ENCODE data around the gene DENND1B.
"Not testable (repeated sequence)": the region's sequence is repeated elsewhere in the genome, so short reads cannot be mapped to it uniquely, and the experiment has no call there.

DENND1B gene

DNA sequence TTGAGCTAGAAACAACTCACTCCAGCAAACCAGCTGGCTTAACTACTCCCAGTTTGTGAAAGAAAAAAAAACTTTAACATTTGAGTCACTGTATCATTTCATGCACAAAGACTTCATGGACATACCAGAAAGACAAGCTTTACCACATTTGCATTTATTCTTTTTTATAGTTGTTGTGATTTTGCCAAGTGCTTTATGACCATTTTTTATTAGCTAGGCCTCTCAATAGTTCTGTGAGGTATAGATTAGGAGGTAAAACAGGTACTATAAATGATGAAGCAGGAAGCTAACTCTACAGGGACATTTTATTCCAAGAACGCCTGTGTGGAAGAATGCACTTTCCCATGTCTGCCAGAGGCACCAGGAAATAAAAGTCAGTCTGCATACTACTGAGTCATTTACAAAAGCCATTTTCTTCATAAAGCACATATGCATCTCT lies 8.2 kb upstream of the DENND1B start:
- no peak for DNase-seq (ENCODE audit: low read depth)

DNA sequence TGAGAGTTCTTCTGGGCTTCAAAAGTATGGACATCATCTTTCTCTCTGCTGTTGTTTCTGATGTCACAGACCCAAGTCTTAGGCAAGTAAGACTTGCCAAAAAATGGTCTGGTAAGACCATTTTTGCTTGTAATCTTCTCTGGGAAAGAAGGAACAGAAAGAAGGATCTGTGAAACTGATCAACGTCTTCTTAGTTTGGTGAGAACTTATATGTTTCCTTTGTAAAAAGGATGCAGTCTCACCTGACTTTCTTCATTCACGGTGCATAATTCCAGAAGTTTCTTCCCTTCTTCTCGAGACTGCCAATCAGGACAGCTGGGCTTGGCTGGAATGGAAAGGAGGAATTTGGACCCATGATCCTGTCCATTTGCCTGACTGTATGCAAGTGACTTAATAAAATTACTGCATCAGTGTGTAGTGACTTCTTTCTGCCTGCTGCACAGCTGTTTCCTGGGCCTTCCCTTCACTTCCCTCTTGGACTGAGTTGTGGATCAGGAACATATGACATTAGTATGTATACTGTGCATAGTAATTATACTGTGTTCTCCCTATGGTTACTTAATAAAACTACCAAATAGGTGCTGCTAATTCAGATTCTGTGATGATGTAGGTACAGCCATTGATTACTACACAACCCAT lies 7.6 kb upstream of the DENND1B start:
- DNase-seq (ENCODE audit: low read depth) = no peak

DNA sequence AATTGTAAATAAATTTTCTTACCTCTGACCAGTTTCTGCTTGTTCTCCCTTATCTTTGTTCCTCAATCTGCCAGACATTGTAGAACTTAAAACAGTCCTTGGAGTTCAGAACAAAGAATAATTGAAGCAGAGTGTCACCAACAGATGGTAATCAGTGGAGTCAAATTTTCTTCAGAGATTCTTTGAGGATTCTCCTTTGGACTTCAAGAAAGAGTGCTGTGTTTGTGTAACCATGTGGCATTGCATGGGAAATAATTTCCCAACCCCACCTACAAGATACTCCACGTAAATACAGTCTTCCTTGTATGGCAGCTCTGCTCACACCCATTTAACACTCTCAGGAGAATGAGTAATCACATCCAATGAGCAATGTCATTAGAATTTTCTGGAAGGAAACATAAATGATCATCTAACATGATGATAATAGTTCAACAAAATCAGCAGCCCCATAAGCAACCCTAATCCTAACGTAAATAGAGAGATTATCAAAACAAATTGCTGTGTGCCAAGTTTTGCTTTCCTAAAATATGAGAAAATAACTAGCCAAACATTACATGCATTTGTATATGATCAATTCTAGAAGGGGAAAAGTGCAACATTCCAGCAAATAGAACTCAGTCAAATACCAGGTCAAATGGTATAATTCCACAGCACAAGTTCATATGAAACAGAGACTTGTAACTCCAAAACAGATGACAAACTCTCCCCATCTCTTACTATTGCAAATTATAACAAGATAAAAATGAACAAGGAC lies 6.9 kb upstream of the DENND1B start:
- DNase-seq (ENCODE audit: low read depth) = no peak

DNA sequence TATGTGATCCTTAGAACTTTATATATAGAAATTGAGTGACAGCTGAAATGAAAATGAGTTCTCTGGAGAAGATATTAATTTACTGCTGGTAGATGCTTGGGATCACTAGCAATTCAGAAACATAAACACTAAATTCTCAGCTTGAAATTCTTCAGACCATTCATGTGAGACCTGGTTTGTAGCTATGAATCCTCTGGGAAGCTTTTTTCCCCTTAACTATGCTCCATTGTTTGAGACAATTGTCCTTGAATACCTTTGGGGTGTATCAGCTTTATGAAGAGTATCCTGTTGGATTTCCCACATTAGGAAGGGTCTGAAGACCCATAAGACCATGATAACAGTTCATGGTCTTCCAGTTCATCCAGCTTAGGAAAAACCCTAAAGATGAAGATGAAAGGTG lies 4.6 kb upstream of the DENND1B start:
- DNase-seq (ENCODE audit: low read depth) = no peak

DNA sequence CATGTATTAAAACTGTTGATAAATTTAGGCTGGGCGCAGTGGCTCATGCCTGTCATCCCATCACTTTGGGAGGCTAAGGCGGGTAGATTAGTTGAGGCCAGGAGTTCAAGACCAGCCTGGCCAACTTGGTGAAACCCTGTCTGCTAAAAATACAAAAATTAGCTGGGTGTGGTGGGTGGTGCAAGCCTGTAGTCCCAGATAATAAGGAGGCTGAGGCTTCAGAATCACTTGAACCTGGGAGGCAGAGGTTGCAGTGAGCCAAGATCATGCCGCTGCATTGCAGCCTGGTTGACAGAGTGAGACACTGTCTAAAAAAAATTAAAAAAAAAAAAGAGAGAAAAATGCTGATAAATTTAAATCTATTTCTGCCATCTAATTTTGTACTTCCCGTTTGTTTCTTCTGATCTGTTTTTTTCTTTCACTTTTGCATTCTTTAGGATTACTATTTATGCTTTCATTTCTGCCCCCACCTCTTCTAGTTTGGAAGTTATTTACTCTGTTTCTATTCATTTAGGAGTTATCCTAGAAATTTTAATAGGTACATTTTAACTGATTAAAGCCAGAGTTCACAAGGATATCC lies 3.2 kb upstream of the DENND1B start:
- DNase-seq (ENCODE audit: low read depth) = no peak

DNA sequence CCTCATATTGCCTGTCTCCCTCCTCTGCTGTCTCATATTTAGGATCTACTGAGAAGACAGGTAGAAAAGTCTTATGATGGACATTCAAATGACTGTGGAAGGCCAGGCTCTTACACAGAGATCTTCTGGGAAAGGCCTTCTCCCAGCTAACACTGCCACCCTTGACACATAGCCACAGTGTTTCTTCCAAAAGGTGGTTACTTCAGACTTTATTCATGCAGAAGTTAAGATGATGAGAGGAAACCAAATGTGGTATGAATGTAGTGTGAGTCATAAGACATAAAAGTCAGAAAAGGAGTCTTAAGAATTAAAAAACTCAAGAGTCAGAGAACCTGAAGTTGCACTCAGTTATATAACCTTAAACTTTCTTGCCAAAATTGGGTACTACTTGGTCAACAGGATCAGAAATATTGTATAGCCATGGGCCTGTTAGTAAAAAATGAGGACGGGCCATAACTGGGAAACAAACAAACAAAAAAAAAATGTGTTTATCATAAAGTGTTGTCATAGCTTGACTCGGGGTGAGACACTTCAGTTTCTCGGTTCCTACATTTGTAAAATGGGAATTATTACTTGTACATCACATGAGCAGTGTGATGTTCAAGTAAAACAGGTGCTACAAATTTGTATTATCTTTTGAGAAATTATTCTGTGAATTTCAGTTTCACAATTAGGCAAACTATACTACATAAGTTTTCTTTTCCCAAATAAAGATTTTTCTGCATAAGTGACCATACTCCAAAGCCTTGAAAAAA lies 1.2 kb upstream of the DENND1B start:
- no peak for DNase-seq (ENCODE audit: low read depth)

DNA sequence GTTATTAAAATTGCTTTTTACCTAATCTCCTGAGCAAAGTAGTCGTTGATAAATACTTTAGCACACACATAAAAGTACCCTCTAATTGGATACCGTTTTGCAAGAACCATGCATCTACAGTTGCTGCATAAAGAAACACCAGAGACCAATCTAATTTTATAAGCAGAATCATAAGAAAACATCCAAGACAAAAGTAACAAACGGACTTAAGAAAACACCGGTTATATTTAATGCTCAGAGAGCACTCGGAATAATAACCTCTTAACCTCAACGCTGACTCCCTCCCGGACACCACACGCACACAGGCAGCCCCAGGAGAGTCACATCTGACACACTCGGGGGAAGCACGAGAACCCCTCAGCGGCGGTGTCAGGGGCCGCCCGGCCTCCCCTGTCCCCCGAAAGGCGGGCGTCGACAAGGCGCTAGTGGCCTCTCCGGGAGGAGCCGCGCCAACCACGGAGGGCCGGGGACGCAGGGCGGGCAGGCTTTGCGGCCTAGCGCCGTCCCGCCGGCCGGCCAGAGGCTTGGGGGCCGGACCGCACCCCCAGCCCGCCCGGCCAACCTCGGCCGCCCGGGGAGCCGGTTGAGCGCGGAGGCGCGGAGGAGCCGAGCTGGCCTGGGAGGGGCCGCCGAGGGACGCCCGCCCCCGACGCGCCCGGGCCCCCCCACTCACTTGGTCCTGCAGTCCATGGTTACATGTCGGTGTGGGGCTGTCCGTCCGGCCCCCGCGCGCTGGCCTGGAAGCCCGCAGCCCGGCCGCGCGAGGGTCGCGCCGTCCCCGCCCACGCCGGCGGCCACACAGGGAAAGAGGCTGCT lies 606 bp downstream of the DENND1B start:
- no peak for DNase-seq (ENCODE audit: low read depth)

DNA sequence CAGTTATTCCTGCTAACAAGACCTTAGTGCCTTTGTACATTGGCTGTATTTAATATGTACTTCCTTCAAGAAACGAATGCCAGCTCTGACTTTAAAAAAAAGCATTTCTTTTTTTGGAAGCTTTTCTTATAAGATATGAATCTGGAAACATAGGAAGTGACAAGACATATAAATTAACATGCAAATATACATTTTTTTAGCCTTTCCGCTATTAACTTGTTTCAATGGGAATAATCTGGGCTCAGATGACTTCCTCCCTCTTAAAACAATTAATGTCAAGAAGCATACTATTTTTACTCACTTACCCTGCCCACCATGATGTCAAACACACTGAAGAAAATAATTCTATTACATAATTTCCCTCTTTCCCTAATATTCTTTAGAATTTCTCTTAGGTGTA lies 1.4 kb downstream of the DENND1B start:
- DNase-seq (ENCODE audit: low read depth) = no peak

DNA sequence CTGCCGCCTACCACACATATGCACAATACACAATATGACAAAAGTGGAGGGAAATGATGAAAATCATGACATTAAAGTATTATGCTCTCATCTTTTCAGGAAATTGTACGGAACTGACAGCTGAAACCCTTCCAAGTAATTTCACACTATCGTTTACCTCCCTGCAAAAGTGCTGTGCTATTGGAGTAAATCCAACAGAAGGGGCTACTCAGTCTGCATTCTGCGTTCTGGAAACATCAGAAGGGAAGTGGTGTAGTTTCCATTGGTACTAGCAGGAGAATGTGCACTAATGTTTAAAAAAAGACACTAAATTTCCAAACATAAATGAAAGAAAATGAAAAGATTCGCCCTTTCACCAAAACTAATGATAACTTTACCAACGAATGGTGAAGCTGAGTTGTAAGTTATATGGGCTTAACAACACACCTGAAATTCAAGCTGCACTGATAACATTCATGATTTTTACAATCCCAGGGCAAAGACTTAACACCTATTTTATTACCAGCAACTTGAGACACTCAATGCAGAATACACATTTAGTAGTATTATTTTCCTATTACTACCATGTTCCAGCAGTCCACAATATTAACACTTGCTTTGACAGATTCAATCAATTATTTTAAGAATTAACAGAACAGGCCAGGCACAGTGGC lies 3.2 kb downstream of the DENND1B start:
- no peak for DNase-seq (ENCODE audit: low read depth)

DNA sequence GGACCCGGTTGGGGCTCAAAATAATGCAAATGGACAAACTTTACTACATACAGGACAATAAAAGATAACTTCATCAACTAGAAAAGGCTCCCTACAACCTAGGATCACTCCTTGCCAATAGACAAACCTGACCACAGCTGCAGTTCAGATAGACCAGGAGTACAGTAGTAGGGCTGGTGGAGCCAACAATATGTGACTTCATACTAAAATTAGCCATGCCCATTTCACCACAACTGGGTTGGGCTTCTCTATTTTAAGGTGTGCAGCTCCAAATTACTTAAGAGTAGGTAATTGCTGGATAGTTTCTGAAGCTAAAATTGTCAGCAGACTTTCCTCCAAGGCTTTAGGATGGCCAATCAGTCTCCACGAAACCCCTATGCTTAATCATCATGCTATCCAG lies 3.9 kb downstream of the DENND1B start:
- DNase-seq (ENCODE audit: low read depth) = no peak

DNA sequence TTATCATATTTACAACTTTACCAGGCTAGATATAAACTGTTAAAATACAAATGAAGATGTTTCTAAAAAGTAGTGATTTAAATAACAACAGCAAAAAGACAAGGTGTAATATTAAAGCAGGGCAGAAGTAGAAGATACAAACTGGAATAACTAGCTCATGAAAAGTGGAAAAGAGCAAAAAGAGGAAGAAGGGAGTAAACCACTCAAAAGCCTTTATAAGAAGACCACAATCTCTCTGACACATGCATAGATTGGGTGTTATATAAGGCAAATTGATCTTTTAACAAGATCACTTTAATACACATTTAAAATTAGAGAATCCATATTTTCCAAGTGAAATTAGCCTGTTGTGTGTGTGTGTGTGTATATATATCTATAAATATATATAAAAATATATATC lies 5.0 kb downstream of the DENND1B start:
- no peak for DNase-seq (ENCODE audit: low read depth)

DNA sequence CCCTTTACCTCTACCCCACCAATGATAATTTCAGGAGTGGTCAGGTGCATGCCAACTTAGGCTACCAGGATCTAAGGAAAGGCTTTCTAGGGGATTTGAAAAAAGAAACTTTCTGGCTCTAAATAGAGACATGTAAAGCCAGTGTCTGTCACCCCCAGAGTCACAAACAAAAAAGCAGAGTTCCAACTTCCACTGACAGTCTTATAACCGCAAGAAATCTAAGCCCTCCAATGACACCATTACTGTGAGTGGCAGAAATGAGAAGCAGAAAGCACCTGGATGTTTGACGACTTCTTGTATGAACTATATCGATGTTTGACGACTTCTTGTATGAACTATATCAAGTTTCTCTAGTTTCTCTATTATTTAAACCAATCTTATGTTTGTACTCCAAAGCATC lies 6.0 kb downstream of the DENND1B start:
- DNase-seq (ENCODE audit: low read depth) = no peak

DNA sequence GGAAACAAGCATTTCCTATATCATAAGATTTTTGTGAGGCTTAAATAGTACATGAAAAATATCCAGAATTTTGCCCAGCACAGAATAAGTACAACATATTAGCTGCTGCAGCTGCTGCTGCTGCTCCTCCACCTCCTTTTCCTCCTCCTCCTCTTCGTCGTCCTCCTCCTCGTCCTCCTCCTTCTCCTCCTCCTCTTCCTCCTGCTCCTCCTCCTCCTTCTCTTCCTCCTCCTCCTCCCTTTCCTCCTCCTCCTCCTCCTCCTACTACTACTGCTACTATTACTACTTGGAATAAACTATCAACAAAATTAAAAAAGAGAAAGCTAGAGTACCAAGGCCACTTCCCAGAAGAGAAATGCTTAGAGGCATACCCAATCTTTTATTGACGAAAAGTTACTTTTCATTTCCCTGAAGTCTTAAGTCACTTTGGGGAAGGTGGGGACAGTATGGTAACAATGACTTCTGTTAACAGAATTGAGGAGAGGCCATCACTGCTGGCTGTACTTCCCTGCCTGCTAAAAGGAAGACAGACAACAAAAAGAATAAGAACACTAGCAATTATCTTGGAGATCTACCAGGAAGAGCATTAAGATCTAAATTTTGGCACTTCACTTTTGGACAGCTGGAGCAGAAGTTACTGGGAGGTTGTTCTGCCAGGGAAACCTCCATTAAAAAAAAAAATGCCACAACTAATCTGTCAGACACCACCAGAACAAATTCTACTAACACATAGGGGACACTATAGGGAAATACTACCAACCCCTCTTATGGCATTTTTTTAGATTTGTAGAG lies 7.1 kb downstream of the DENND1B start:
- DNase-seq (ENCODE audit: low read depth) = no peak

DNA sequence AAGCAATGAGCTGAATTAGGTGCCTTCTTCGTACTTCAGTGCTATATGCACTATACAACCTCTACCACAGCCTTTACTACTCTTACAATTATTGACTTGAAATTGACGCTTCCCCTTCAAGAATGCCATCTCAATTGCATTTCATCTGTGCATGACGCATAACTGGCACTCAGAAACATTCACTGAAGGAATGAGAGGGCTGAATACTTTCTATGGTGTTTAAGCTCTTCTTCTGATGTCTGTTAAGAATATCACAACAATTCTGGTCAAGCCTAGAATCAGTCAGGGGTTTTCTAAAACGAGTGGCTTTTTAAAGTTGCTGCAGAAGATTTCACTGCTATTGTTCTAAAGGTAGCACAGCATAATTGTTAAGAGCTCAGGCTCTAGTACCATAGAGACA lies 11.5 kb downstream of the DENND1B start:
- DNase-seq (ENCODE audit: low read depth) = no peak

DNA sequence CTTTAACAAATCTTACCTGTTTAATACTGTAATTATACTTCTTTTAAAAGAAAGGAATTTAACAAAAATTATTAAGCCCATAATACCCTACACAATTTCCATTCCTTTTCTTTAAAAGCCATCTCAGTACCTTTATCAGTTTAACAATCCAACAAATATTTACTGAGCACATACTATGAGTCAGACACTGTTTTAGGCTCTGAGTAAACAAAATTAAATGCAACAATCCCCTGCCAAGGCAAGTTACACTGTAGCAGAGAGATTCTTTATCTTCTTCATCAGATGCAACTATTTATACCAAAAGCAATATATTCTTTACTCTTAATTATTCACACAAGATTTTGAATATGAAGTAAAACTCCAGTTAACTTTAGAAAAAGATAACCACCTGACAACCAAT lies 12.0 kb downstream of the DENND1B start:
- no peak for DNase-seq (ENCODE audit: low read depth)

DNA sequence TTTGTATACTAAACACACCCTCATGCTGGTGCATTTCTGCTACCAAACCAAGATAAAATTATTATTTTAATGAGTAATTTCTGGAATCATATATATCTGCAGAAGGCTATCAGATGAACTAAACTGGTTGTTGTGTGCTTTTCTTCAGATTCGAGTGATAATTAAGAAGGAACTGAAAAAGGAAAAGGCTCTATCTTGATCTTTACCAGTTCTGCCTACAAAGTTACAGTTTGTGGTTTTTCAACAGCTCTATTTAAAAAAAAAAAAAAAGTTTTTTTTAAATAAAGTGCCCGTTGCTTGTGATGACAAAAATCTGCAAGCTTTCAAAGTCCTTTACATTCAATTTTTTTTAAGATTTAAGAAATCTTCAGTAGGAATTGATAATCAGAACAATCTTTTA lies 13.6 kb downstream of the DENND1B start:
- DNase-seq (ENCODE audit: low read depth) = no peak

DNA sequence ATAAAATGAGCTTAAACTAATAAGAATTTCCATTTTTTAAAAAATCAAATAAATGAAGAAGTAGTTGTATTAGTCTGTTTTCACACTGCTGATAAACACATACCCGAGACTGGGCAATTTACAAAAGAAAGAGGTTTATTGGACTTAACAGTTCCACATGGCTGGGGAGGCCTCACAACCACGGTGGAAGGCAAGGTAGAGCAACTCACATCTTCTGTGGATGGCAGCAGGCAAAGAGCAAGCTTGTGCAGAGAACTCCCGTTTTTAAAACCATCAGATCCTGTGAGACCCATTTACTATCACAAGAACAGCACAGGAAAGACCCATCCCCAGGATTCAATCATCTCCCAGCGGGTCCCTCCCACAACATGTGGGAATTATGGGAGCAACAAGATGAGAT lies 19.7 kb downstream of the DENND1B start:
- DNase-seq (ENCODE audit: low read depth) = not testable (repeated sequence)

DNA sequence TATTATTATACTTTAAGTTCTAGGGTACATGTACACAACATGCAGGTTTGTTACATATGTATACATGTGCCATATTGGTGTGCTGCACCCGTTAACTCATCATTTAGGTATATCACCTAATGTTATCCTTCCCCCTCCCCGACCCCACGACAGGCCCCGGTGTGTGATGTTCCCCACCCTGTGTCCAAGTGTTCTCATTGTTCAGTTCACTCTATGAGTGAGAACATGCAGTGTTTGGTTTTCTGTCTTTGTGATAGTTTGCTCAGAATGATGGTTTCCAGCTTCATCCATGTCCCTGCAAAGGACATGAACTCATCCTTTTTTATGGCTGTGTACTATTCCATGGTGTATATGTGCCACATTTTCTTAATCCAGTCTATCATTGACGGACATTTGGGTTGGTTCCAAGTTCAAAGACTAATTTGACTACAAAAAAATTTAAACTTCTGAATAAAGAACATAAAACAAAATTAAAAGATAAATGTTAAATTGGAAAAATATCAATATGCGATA lies 22.6 kb downstream of the DENND1B start:
- DNase-seq (ENCODE audit: low read depth) = not testable (repeated sequence)

DNA sequence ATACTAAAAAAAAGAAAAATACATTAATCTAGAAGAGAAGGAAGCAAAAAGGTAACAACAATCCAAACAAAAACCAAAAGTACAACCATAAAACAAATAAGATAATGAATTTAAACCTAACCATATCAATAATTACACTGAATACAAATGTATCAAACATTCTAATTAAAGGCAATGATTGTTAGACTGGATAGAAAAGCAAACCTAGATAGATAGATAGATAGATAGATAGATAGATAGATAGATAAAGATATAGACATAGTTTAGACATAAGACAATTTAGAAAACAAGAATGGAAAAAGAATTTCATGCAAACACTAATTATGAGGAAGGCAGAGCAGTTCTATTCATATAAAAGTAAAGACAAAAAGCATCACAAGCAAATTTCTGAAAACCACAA lies 24.9 kb downstream of the DENND1B start:
- no peak for DNase-seq (ENCODE audit: low read depth)

DNA sequence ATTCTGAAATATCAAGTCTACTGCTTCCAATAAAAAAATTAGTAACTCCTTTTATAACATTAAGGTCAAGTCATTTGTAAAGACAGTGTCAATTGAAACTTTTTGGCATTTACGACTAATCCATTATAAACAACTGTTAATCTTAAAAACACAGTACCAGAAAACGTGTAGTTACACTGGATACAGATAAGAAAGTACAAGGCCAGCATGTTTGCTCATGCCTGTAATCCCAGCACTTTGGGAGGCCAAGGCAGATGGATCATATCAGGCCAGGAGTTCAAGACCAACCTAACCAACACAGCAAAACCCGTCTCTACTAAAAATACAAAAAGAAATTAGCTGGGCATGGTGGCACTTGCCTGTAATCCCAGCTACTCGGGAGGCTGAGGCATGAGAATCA lies 29.4 kb downstream of the DENND1B start:
- no peak for DNase-seq (ENCODE audit: low read depth)

Measured in fibroblast of the conjunctiva (primary cell).